ENCODE measurements around the gene CEP72.
"Not testable (repeated sequence)": the region's sequence is repeated elsewhere in the genome, so short reads cannot be mapped to it uniquely, and the experiment has no call there.

CEP72 gene

DNA sequence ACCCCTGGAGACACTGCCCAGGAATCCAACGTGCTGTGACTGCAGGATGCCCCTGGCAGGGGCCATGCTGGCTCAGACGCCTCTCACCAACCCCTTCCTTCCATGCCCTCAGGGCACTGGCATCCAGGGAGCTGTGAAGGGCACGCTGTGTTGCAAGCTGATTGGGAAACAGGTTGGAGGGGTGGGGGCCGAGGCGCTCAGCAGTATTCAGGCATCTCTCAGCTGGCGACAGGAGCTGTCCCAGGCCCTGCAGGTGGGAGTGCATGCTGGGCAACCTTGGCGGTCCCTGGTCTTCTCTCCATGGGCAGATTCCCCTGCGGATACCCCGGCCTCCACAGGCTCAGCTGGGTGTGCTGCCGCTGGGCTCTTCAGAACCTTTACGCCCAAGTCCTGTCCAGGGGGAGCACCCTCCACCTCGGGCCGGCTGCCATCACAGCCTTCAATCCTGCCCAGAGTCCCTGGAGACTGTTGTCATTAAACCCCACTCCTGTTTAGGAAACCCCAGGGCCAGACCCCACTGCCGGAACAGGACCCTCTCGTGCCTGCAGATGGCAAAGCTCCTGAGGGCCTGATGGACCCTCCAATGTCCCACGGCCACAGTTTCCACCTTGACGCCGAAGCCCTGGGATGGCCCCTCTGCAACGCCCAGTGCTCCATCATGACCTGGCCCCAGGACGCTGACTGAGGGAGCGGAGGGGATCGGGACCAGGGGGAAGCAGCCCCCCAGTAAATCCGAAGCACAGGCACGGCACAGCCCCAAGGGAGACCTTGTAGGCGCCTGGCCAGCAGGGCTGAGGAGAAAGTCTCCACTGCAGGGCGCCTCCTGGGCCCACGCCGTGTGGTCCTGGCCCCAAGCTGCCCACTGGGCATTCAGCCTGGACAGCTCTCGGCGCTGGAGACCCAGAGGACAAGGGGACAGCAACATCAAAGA, 71.7 kb downstream of the CEP72 start:
- Histone ChIP-seq H3K18ac (ENCODE audit: low read length) (peak overlapping the region; percentile 71), H4K91ac (ENCODE audit: low read depth, low read length, poor library complexity) (no peak overlapping the region), H3K4ac (ENCODE audit: low read length) (no peak overlapping the region), H2BK120ac (ENCODE audit: low read depth, low read length) (no peak overlapping the region), H3K9me3 (replicated peaks in 1 of 2; ENCODE audit: control insufficient read depth in 2 of 2, insufficient read depth in 1 of 2, low read depth in 1 of 2, low read length in 2 of 2) (no peaks in the 10 kb centered on the region), H2AFZ (ENCODE audit: low read length) (no peak overlapping the region), H2AK5ac (ENCODE audit: low read depth, low read length) (peak overlapping the region; percentile 46), H3K27me3 (ENCODE audit: control insufficient read depth in 3 of 3, insufficient read depth in 3 of 3, low read depth in 1 of 3, low read length in 3 of 3) (no peaks in the 10 kb centered on the region), H3K23ac (ENCODE audit: low read depth, low read length, poor library complexity) (no peak overlapping the region), H2BK5ac (ENCODE audit: low read length) (no peak overlapping the region), H2BK12ac (ENCODE audit: low read length) (no peak overlapping the region), H3K79me1 (ENCODE audit: low read depth, low read length) (no peaks in the 10 kb centered on the region), H3K9ac (ENCODE audit: low read depth, low read length, poor library complexity) (no peak overlapping the region), H3K27ac (replicated peaks; ENCODE audit: low read length) (no peak overlapping the region), H4K8ac (ENCODE audit: low read depth, low read length) (no peak overlapping the region), H3K4me2 (ENCODE audit: insufficient read depth, low read length, poor library complexity, severe bottlenecking) (no peak overlapping the region), H3K14ac (ENCODE audit: low read length) (no peak overlapping the region), H2BK15ac (ENCODE audit: low read length) (no peak overlapping the region), H3K4me1 (ENCODE audit: control insufficient read depth in 2 of 2, insufficient read depth in 1 of 2, low read depth in 1 of 2, low read length in 2 of 2) (peaks cover 0 to 1% of the 10 kb centered on the region in 2 donors), H3K36me3 (replicated peaks in 1 of 2; ENCODE audit: control insufficient read depth in 2 of 2, insufficient read depth in 2 of 2, low read length in 2 of 2) (no peaks in the 10 kb centered on the region), H3K4me3 (ENCODE audit: low read length in 2 of 2) (no peak overlapping the region)
- WGBS, 2 donors (ENCODE audit: extremely low coverage in 2 of 2, insufficient read length in 2 of 2, insufficient replicate concordance in 1 of 2): no CpG with 5 or more reads among the region's 30 CpGs
- no peak for DNase-seq (ENCODE audit: low spot score)

DNA sequence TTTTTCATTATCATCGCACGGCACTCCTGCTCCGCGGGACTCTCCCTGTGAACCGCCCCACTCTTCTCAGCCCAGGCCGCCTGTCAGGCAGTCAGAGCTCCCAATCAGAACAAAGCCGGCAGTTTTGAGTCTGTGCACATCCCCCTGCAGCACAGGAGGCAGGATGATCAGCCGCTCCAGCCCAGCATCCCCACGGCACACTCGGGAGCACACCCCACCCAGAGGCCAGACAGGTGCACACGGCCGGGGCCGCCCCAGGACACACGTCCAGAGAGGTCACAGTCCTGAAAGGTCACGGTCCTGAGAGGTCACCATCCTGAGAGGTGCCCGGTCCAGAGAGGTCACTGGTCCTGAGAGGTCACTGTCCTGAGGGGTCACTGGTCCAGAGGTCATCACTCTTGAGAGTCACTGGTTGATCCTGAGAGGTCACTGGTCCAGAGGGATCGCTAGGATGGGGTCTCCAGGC, 72.6 kb downstream of the CEP72 start:
- Histone ChIP-seq H3K23ac (ENCODE audit: low read depth, low read length, poor library complexity) (peak overlapping the region; percentile 73), H3K79me1 (ENCODE audit: low read depth, low read length) (no peaks in the 10 kb centered on the region), H3K4me2 (ENCODE audit: insufficient read depth, low read length, poor library complexity, severe bottlenecking) (no peak overlapping the region), H3K27me3 (ENCODE audit: control insufficient read depth in 3 of 3, insufficient read depth in 3 of 3, low read depth in 1 of 3, low read length in 3 of 3) (no peaks in the 10 kb centered on the region), H2BK15ac (ENCODE audit: low read length) (no peak overlapping the region), H2BK120ac (ENCODE audit: low read depth, low read length) (peak overlapping the region; percentile 72), H2BK12ac (ENCODE audit: low read length) (no peak overlapping the region), H3K9me3 (replicated peaks in 1 of 2; ENCODE audit: control insufficient read depth in 2 of 2, insufficient read depth in 1 of 2, low read depth in 1 of 2, low read length in 2 of 2) (no peaks in the 10 kb centered on the region), H2AFZ (ENCODE audit: low read length) (no peak overlapping the region), H3K4me1 (ENCODE audit: control insufficient read depth in 2 of 2, insufficient read depth in 1 of 2, low read depth in 1 of 2, low read length in 2 of 2) (no peaks in the 10 kb centered on the region), H3K9ac (ENCODE audit: low read depth, low read length, poor library complexity) (no peak overlapping the region), H3K4ac (ENCODE audit: low read length) (no peak overlapping the region), H3K4me3 (ENCODE audit: low read length in 2 of 2) (no peak overlapping the region), H4K91ac (ENCODE audit: low read depth, low read length, poor library complexity) (no peak overlapping the region), H2BK5ac (ENCODE audit: low read length) (peak overlapping the region; percentile 39), H4K8ac (ENCODE audit: low read depth, low read length) (no peak overlapping the region), H2AK5ac (ENCODE audit: low read depth, low read length) (no peak overlapping the region), H3K18ac (ENCODE audit: low read length) (no peak overlapping the region), H3K14ac (ENCODE audit: low read length) (no peak overlapping the region), H3K36me3 (replicated peaks in 1 of 2; ENCODE audit: control insufficient read depth in 2 of 2, insufficient read depth in 2 of 2, low read length in 2 of 2) (no peaks in the 10 kb centered on the region), H3K27ac (replicated peaks; ENCODE audit: low read length) (no peak overlapping the region)
- DNase-seq (ENCODE audit: low spot score): no peak
- WGBS, 2 donors (ENCODE audit: extremely low coverage in 2 of 2, insufficient read length in 2 of 2, insufficient replicate concordance in 1 of 2): no CpG with 5 or more reads among the region's 17 CpGs

DNA sequence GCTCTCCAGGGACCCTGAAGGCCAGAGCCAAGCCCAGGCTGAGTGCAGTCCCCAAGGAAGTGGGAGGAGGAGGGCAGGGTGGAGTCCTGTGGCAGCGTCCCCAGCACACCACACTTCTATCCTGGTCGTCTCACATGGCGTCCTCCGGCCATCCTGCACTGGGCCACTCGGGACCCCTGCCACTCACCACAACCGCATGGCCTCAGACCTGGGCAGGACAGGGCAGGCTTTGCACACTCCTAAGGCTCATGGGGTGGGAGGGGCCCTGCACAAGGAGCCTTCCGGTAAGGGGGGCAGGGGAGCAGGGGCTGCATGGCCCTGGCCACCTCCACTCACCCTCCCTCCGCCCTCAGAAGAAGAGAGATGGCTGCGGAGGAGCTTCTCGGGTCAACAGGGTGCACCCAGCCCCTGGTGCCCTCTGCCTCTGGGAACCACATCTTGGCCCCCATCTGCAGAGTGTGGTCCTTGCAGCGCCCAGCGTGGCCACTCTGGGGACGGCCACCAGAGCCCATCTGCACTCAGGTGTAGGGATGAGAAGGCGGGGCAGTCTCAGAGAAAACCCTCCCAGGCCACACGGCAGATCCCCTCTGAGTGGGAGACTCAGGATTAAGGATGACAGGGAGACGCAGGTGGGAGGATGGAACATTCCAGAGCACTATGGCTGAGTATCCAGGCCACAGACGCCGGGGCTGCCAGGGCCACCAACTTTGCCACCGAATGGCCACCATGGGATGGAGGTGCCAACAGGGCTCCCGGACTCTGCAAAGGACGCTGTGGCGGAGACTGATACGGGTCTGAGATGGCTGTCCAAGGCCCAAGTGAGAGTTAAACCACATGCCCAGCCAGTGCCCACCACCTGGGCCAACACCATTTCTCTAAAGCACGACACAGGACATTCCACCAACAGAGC, 73.4 kb downstream of the CEP72 start:
- Histone ChIP-seq H3K4me1 (ENCODE audit: control insufficient read depth in 2 of 2, insufficient read depth in 1 of 2, low read depth in 1 of 2, low read length in 2 of 2) (no peaks in the 10 kb centered on the region), H3K4ac (ENCODE audit: low read length) (no peak overlapping the region), H4K8ac (ENCODE audit: low read depth, low read length) (peak overlapping the region; percentile 43), H3K9me3 (replicated peaks in 1 of 2; ENCODE audit: control insufficient read depth in 2 of 2, insufficient read depth in 1 of 2, low read depth in 1 of 2, low read length in 2 of 2) (no peaks in the 10 kb centered on the region), H2BK5ac (ENCODE audit: low read length) (peak overlapping the region; percentile 39), H3K79me1 (ENCODE audit: low read depth, low read length) (no peaks in the 10 kb centered on the region), H2BK12ac (ENCODE audit: low read length) (no peak overlapping the region), H3K4me2 (ENCODE audit: insufficient read depth, low read length, poor library complexity, severe bottlenecking) (no peak overlapping the region), H2AK5ac (ENCODE audit: low read depth, low read length) (no peak overlapping the region), H2AFZ (ENCODE audit: low read length) (no peak overlapping the region), H3K18ac (ENCODE audit: low read length) (peak overlapping the region; percentile 11), H3K27ac (replicated peaks; ENCODE audit: low read length) (no peak overlapping the region), H3K36me3 (replicated peaks in 1 of 2; ENCODE audit: control insufficient read depth in 2 of 2, insufficient read depth in 2 of 2, low read length in 2 of 2) (no peaks in the 10 kb centered on the region), H2BK15ac (ENCODE audit: low read length) (no peak overlapping the region), H3K4me3 (ENCODE audit: low read length in 2 of 2) (no peak overlapping the region), H2BK120ac (ENCODE audit: low read depth, low read length) (peak overlapping the region; percentile 72), H3K9ac (ENCODE audit: low read depth, low read length, poor library complexity) (no peak overlapping the region), H4K91ac (ENCODE audit: low read depth, low read length, poor library complexity) (no peak overlapping the region), H3K23ac (ENCODE audit: low read depth, low read length, poor library complexity) (peak overlapping the region; percentile 73), H3K14ac (ENCODE audit: low read length) (no peak overlapping the region), H3K27me3 (ENCODE audit: control insufficient read depth in 3 of 3, insufficient read depth in 3 of 3, low read depth in 1 of 3, low read length in 3 of 3) (no peaks in the 10 kb centered on the region)
- WGBS, 2 donors (ENCODE audit: extremely low coverage in 2 of 2, insufficient read length in 2 of 2, insufficient replicate concordance in 1 of 2): no CpG with 5 or more reads among the region's 24 CpGs
- no peak for DNase-seq (ENCODE audit: low spot score)

DNA sequence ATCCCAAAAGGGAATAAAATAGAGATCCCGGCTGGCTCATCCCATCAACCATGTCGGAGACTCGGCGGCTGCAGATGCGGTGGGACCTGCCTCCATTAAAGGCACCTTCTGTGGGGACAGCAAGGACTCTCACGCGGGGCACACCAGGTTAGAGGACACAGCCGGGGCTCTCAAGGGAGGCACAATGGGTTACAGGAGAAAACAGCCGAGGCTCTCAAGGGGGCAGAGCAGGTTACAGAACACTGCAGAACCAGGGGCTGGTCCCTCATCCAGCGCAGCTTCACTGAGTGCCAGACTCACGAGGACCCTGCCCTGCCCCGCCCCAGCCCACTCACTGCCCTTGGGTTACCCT, 74.0 kb downstream of the CEP72 start:
- DNase-seq (ENCODE audit: low spot score); H3K4ac ChIP-seq (ENCODE audit: low read length); H2BK5ac ChIP-seq (ENCODE audit: low read length); H4K91ac ChIP-seq (ENCODE audit: low read depth, low read length, poor library complexity); H3K23ac ChIP-seq (ENCODE audit: low read depth, low read length, poor library complexity); H2BK12ac ChIP-seq (ENCODE audit: low read length); H2AFZ ChIP-seq (ENCODE audit: low read length); H3K9me3 ChIP-seq (replicated peaks in 1 of 2; ENCODE audit: control insufficient read depth in 2 of 2, insufficient read depth in 1 of 2, low read depth in 1 of 2, low read length in 2 of 2); H3K27me3 ChIP-seq (ENCODE audit: control insufficient read depth in 3 of 3, insufficient read depth in 3 of 3, low read depth in 1 of 3, low read length in 3 of 3); H3K14ac ChIP-seq (ENCODE audit: low read length); H2BK120ac ChIP-seq (ENCODE audit: low read depth, low read length); H3K27ac ChIP-seq (replicated peaks; ENCODE audit: low read length); H3K4me3 ChIP-seq (ENCODE audit: low read length in 2 of 2); H3K9ac ChIP-seq (ENCODE audit: low read depth, low read length, poor library complexity); H3K4me1 ChIP-seq (ENCODE audit: control insufficient read depth in 2 of 2, insufficient read depth in 1 of 2, low read depth in 1 of 2, low read length in 2 of 2); H4K8ac ChIP-seq (ENCODE audit: low read depth, low read length); H2BK15ac ChIP-seq (ENCODE audit: low read length); H3K36me3 ChIP-seq (replicated peaks in 1 of 2; ENCODE audit: control insufficient read depth in 2 of 2, insufficient read depth in 2 of 2, low read length in 2 of 2); H3K79me1 ChIP-seq (ENCODE audit: low read depth, low read length); H3K18ac ChIP-seq (ENCODE audit: low read length); H3K4me2 ChIP-seq (ENCODE audit: insufficient read depth, low read length, poor library complexity, severe bottlenecking); H2AK5ac ChIP-seq (ENCODE audit: low read depth, low read length): not testable (repeated sequence)
- WGBS, 2 donors (ENCODE audit: extremely low coverage in 2 of 2, insufficient read length in 2 of 2, insufficient replicate concordance in 1 of 2): no CpG with 5 or more reads among the region's 12 CpGs
